Astrocyte of the cerebellum (primary cell): Measurements from ENCODE around the gene CTDSP1.

Source experiments
- DNase-seq: peaks from one replicate; pipeline ENCODE4 v3.0.0-alpha.2; 2011; ENCODE audit warnings: low read depth
- H3K4me3 ChIP-seq: 2 replicates; pipeline ENCODE4 v1.5.1; 2011; ENCODE audit warnings: mild to moderate bottlenecking, low read depth, low read length, moderate library complexity
- CTCF ChIP-seq: IDR thresholded peaks from 2 replicates; pipeline ENCODE4 v1.5.1; 2012; ENCODE audit warnings: low read length, low read depth, moderate library complexity, mild to moderate bottlenecking; ENCODE audit errors: missing control alignments
- in situ Hi-C: cut with HindIII; loops from 2 replicates; pipeline ENCODE4 v1.10.0; 2017; ENCODE audit warnings: low sequenced_read_pairs

CTDSP1 gene

GRCh38 chr2:218437969-218438368 is 38.3 kb downstream of the CTDSP1 start:
- no peak overlapping the region for H3K4me3 ChIP-seq
- DNase-seq = no peak
- no peak for TF ChIP-seq CTCF
- in situ Hi-C loops = no loop called here

- H3K4me3 ChIP-seq = no peak overlapping the region
- in situ Hi-C loops = no loop called here
- no peak for TF ChIP-seq CTCF
- DNase-seq = no peak
Observed at GRCh38 chr2:218438596-218438995, 38.9 kb downstream of the CTDSP1 start.

- TF ChIP-seq CTCF = no peak
- no peak for DNase-seq
- H3K4me3 ChIP-seq = no peak overlapping the region
- in situ Hi-C loops = no loop called here
Observed at GRCh38 chr2:218444692-218445357, 45.2 kb downstream of the CTDSP1 start.

- no peak for TF ChIP-seq CTCF
- DNase-seq = no peak
- H3K4me3 ChIP-seq = no peak overlapping the region
- in situ Hi-C loops = no loop called here
Observed at GRCh38 chr2:218445602-218446001, 45.9 kb downstream of the CTDSP1 start.

DNA sequence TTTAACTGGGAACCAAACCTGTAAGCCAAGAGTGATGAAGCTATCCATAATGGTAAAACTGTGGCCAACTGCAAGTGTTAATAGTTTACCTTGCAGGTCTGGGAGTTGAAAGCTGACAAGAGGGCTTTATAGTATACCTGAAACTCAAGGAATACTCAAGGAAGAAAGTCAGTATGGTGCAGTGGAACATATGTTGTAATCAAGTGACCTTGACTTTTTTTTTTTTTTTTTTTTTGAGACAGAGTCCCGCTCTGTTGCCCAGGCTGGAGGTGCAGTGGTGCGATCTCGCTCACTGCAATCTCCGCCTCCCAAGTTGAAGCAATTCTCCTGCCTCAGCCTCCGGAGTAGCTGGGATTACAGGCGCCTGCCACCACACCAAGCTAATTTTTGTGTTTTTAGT is 46.9 kb downstream of the CTDSP1 start:
- DNase-seq = no peak
- in situ Hi-C loops = no loop called here
- TF ChIP-seq CTCF = no peak
- no peak overlapping the region for H3K4me3 ChIP-seq

DNA sequence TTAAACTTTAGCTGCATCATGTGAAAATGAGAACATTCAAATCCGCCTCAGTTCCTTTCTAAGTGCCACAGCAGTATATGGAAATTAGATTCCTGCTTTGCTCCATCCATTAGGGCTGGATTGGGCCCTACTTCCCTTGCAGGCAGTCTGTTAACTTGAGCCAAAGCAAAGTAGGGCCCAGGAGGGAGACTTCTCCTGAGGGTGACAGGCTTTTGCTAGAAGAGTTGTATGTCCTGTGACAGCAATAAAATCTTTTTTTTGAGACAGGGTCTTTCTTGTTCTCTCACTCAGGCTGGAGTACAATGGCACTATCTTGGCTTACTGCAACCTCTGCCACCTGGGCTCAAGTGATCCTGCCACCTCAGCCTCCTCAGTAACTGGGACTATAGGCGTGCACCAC is 47.4 kb downstream of the CTDSP1 start:
- no peak overlapping the region for H3K4me3 ChIP-seq
- TF ChIP-seq CTCF = no peak
- no peak for DNase-seq
- in situ Hi-C loops = no loop called here
